Measurements from ENCODE around the gene PRKN.

The PRKN gene

DNA sequence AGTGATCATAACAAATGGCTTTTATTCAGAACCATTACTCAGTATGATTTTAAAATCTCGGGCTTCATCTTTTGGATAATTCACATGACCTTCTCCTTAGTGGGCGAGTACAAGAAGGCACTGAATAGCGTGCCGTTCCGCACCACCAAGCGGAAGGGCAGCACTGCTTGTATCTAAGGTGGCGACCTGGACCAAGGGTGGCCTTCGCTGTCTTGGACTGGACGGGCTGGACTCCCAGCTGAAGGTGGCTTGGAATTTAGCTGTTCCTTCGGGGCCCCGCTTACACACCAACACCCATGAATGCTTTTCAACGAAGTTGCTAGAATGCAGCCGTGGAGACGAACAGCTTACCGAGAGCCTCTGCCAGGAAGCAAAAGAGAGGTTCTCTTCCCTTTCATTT lies 1285.1 kb downstream of the PRKN start:
- Histone ChIP-seq H3K4me1 (ENCODE audit: control insufficient read depth in 1 of 2, insufficient read depth in 2 of 2, low read length in 2 of 2) (no peaks in the 10 kb centered on the region), H3K27me3 (ENCODE audit: low read depth, low read length) (no peaks in the 10 kb centered on the region)

DNA sequence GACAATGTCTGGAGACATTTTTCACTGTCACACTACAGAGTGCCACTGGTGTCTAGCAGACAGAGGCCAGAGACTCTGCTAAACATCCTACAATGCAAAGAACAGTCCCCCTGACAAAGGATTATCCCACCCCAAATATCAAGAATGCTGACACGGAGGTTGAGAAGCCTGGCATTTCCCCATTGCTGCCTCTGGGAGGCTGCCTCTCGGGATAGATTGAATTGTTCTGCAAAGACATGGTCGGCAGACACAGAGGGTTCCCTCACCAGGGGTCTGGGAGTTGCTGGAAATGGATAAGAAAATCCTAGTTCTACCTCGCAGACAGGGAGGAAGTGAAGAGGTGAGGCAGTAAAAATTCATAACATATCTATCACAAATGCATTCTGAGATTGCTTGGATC lies 1287.3 kb downstream of the PRKN start:
- no peak overlapping the region for H3K4me3 ChIP-seq (ENCODE audit: low read depth in 1 of 2, low read length in 2 of 2)
- peaks cover 0 to 2% of the 10 kb centered on the region in 2 donors for H3K4me1 ChIP-seq (ENCODE audit: control insufficient read depth in 1 of 2, insufficient read depth in 2 of 2, low read length in 2 of 2)
- no peaks in the 10 kb centered on the region for H3K27me3 ChIP-seq (ENCODE audit: low read depth, low read length)
- H3K9me3 ChIP-seq (ENCODE audit: control insufficient read depth in 1 of 2, low read length in 2 of 2): no peaks in the 10 kb centered on the region
- no peaks in the 10 kb centered on the region for H3K36me3 ChIP-seq (ENCODE audit: control insufficient read depth in 1 of 2, insufficient read depth in 2 of 2, low read length in 2 of 2)
- H3K27ac ChIP-seq (ENCODE audit: low read length): no peak overlapping the region

More for the DNA sequence above, 1285.1 kb downstream of the PRKN start:
- no peak overlapping the region for H3K4me3 ChIP-seq (ENCODE audit: low read depth in 1 of 2, low read length in 2 of 2)
- H3K27ac ChIP-seq (ENCODE audit: low read length): no peak overlapping the region
- no peaks in the 10 kb centered on the region for H3K9me3 ChIP-seq (ENCODE audit: control insufficient read depth in 1 of 2, low read length in 2 of 2)
- H3K36me3 ChIP-seq (ENCODE audit: control insufficient read depth in 1 of 2, insufficient read depth in 2 of 2, low read length in 2 of 2): no peaks in the 10 kb centered on the region

DNA sequence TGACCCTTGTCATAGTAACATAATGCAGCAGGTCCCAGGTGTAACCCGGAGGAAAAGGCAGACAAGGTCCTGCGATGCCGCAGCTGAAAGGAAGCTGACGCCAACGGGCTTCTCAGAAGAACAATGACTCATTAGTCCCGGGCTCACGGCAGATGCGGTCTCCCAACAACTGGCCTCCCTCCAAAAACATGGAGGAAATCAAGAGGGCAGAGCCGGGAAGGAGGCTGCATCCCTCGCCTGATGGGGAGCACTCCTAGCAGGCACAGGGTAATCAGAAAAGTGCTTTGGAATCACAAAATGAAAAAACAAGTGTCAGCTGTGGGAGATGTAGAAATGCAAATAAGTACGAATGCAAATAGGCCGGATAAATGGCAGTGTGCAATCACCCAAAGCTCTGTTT lies 1288.5 kb downstream of the PRKN start:
- no peaks in the 10 kb centered on the region for H3K27me3 ChIP-seq (ENCODE audit: low read depth, low read length)
- peak overlapping the region in 1 of 2 donors; percentile 17 for H3K4me3 ChIP-seq (ENCODE audit: low read depth in 1 of 2, low read length in 2 of 2)
- no peak overlapping the region for H3K27ac ChIP-seq (ENCODE audit: low read length)
- no peaks in the 10 kb centered on the region for H3K36me3 ChIP-seq (ENCODE audit: control insufficient read depth in 1 of 2, insufficient read depth in 2 of 2, low read length in 2 of 2)
- peaks cover 0 to 9% of the 10 kb centered on the region in 2 donors for H3K4me1 ChIP-seq (ENCODE audit: control insufficient read depth in 1 of 2, insufficient read depth in 2 of 2, low read length in 2 of 2)
- H3K9me3 ChIP-seq (ENCODE audit: control insufficient read depth in 1 of 2, low read length in 2 of 2): no peaks in the 10 kb centered on the region

DNA sequence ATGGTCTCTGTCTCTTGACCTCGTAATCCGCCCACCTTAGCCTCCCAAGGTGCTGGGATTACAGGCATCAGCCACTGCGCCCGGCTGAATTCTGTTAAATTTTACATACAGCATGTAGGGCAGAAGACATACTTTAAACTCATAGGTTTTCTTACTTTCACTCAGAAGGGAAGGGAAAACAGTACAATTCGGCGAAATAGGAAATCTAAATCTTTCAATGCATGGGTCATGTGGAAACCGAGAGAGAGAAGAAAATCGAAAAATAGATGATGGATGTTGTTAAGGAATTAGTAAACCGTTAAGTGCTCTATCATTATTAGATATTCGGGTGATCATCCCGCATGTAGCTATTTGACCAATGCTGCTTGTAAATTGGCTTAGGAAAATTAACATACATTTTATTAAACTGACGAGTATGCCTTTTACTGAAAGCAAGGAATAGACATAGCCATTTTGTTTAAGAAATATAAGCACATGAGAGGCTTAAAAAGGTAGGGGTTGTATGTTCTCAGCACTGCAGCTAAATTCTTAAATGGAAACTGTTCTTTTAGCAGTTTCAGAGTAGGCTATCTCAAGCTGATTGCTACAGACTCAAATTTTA lies 1289.0 kb downstream of the PRKN start:
- Histone ChIP-seq H3K36me3 (ENCODE audit: control insufficient read depth in 1 of 2, insufficient read depth in 2 of 2, low read length in 2 of 2) (no peaks in the 10 kb centered on the region), H3K27me3 (ENCODE audit: low read depth, low read length) (no peaks in the 10 kb centered on the region), H3K27ac (ENCODE audit: low read length) (no peak overlapping the region), H3K9me3 (ENCODE audit: control insufficient read depth in 1 of 2, low read length in 2 of 2) (no peaks in the 10 kb centered on the region), H3K4me3 (ENCODE audit: low read depth in 1 of 2, low read length in 2 of 2) (no peak overlapping the region), H3K4me1 (ENCODE audit: control insufficient read depth in 1 of 2, insufficient read depth in 2 of 2, low read length in 2 of 2) (peaks cover 0 to 9% of the 10 kb centered on the region in 2 donors)

DNA sequence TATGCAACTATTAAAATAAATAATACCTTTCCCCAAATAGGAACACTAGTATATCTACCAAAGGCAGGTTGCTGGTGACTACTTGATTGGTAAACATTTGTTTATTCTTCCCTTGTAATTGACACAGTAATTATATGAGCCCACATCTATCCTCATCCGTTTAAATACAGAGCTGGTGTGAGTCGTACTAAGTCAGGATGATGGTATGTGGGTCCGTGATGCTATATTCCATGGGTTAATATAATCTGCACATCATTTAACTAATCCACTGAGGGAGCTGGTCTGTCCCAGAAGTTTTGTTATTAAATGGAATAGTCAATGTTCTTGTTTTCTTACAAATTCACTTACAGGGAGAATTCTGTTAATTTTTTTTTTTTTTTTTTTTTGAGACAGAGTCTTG lies 1289.7 kb downstream of the PRKN start:
- Histone ChIP-seq H3K27me3 (ENCODE audit: low read depth, low read length) (no peaks in the 10 kb centered on the region), H3K9me3 (ENCODE audit: control insufficient read depth in 1 of 2, low read length in 2 of 2) (no peaks in the 10 kb centered on the region), H3K27ac (ENCODE audit: low read length) (no peak overlapping the region), H3K36me3 (ENCODE audit: control insufficient read depth in 1 of 2, insufficient read depth in 2 of 2, low read length in 2 of 2) (no peaks in the 10 kb centered on the region), H3K4me1 (ENCODE audit: control insufficient read depth in 1 of 2, insufficient read depth in 2 of 2, low read length in 2 of 2) (peaks cover 0 to 9% of the 10 kb centered on the region in 2 donors), H3K4me3 (ENCODE audit: low read depth in 1 of 2, low read length in 2 of 2) (no peak overlapping the region)

DNA sequence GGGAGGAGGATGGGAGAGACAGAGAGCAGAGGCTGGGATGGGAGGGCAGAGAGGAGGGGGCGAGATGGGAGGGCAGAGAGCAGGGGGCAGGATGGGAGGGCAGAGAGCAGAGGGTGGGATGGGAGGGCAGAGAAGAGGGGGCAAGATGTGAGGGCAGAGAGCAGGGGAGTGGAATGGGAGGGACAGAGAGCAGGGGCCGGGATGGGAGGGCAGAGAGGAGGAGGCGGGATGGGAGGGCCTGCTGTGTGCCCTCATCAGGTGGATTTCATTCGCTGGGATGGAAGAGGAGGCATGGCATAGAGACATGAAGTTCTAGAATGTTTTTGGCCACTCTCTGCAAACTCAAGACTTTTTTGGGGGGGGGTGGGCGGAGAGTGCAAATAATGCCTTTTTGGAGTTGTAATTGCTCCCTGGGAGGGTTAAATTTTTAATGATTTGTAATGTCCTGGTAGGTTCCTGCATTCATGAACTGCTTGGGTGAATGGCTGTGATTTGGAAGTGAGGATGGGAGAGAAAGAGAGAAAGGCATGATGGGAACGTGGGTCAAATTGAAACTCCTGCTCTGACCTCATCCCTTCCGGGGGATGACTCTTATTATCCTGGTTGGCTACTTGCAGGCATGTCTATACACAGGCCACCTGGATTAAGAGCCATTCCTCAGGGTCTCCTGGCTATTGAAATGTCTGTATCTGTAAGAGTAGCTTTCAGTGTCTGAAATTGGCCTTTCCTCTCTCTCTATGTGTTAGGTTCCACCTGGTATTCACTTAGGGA lies 1291.3 kb downstream of the PRKN start:
- H3K4me3 ChIP-seq (ENCODE audit: low read depth in 1 of 2, low read length in 2 of 2): no peak overlapping the region
- no peaks in the 10 kb centered on the region for H3K9me3 ChIP-seq (ENCODE audit: control insufficient read depth in 1 of 2, low read length in 2 of 2)
- no peaks in the 10 kb centered on the region for H3K27me3 ChIP-seq (ENCODE audit: low read depth, low read length)
- no peak overlapping the region for H3K27ac ChIP-seq (ENCODE audit: low read length)
- H3K36me3 ChIP-seq (ENCODE audit: control insufficient read depth in 1 of 2, insufficient read depth in 2 of 2, low read length in 2 of 2): no peaks in the 10 kb centered on the region
- H3K4me1 ChIP-seq (ENCODE audit: control insufficient read depth in 1 of 2, insufficient read depth in 2 of 2, low read length in 2 of 2): peaks cover 0 to 9% of the 10 kb centered on the region in 2 donors

DNA sequence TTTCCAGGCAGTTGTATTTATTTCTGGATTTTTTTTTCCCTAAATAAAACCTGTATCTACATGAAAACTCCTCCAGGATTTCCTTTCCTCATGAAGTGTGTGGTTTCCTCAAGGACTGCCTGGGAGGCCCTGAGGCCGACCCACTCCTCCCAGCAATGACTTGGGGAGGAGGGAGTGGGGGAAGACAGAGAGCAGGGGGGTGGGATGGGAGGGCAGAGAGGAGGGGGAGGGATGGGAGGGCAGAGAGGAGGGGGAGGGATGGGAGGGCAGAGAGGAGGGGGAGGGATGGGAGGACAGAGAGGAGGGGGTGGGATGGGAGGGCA lies 1291.9 kb downstream of the PRKN start:
- Histone ChIP-seq H3K4me1 (ENCODE audit: control insufficient read depth in 1 of 2, insufficient read depth in 2 of 2, low read length in 2 of 2) (peaks cover 0 to 9% of the 10 kb centered on the region in 2 donors), H3K9me3 (ENCODE audit: control insufficient read depth in 1 of 2, low read length in 2 of 2) (no peaks in the 10 kb centered on the region), H3K27me3 (ENCODE audit: low read depth, low read length) (no peaks in the 10 kb centered on the region), H3K36me3 (ENCODE audit: control insufficient read depth in 1 of 2, insufficient read depth in 2 of 2, low read length in 2 of 2) (no peaks in the 10 kb centered on the region), H3K4me3 (ENCODE audit: low read depth in 1 of 2, low read length in 2 of 2) (no peak overlapping the region), H3K27ac (ENCODE audit: low read length) (no peak overlapping the region)

DNA sequence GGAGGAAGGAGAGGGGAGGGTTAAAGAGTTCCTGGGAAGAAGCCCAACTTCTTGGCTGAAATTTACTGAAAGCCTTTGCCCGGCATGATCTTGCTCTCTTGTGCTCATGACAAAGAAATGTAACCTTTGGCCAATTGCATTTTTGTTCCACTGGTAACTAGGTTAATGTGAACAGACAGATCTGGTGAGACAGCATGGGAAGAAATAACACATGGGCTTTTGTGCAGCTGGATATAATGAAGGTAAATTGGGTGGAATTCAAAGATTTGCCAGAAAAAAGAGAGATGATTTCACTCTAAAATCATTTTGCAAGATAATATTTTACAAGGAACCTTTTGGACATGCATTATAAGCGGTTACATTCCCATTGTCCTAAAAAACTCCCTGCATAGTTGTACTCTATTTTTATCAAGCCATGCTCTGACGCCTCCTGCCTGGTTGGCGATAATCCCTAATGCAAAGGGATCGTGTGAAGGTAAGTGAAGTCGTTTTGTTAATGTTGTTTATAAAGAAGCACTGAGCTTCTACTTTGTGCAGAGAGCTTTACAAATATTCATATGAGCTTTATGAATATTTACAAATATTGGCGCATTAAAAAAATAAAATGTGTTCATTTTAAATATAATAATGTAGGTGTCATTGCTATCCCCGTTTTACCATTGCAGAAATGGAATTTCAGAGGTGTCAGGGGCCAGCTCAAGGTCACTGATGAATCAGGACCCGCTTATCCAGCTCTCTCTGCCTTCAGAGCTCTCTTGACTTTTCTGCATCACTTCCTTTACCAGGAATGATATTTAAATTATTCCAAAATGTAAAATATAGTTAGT lies 1292.4 kb downstream of the PRKN start:
- H3K36me3 ChIP-seq (ENCODE audit: control insufficient read depth in 1 of 2, insufficient read depth in 2 of 2, low read length in 2 of 2): no peaks in the 10 kb centered on the region
- peaks cover 0 to 9% of the 10 kb centered on the region in 2 donors for H3K4me1 ChIP-seq (ENCODE audit: control insufficient read depth in 1 of 2, insufficient read depth in 2 of 2, low read length in 2 of 2)

DNA sequence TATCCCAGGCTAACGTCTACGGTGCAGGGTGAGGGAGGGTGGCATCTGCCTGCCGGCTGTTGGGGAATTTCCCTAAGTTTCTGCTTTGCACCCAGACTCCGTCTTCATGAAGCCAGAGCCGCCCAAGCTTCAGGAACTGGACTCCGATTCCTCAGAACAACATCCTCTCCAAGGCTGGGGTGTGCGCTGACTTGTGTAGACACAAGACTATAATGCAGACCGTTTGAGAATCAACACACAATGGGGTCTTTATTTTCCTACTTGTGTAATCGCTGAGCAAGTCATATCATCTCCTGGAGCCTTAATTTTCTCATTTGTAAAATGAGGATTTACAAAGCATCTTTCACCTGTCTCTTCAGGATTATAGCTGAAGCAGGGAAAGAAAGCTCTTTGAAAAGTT lies 1293.2 kb downstream of the PRKN start:
- no peaks in the 10 kb centered on the region for H3K9me3 ChIP-seq (ENCODE audit: control insufficient read depth in 1 of 2, low read length in 2 of 2)
- no peak overlapping the region for H3K27ac ChIP-seq (ENCODE audit: low read length)
- no peaks in the 10 kb centered on the region for H3K36me3 ChIP-seq (ENCODE audit: control insufficient read depth in 1 of 2, insufficient read depth in 2 of 2, low read length in 2 of 2)
- peaks cover 0 to 9% of the 10 kb centered on the region in 2 donors for H3K4me1 ChIP-seq (ENCODE audit: control insufficient read depth in 1 of 2, insufficient read depth in 2 of 2, low read length in 2 of 2)
- H3K4me3 ChIP-seq (ENCODE audit: low read depth in 1 of 2, low read length in 2 of 2): peak overlapping the region in 1 of 2 donors; percentile 22
- no peaks in the 10 kb centered on the region for H3K27me3 ChIP-seq (ENCODE audit: low read depth, low read length)

More for the DNA sequence above, 1292.4 kb downstream of the PRKN start:
- H3K9me3 ChIP-seq (ENCODE audit: control insufficient read depth in 1 of 2, low read length in 2 of 2): no peaks in the 10 kb centered on the region
- no peak overlapping the region for H3K27ac ChIP-seq (ENCODE audit: low read length)
- peak overlapping the region; percentile 21 to 22 for H3K4me3 ChIP-seq (ENCODE audit: low read depth in 1 of 2, low read length in 2 of 2)
- no peaks in the 10 kb centered on the region for H3K27me3 ChIP-seq (ENCODE audit: low read depth, low read length)

DNA sequence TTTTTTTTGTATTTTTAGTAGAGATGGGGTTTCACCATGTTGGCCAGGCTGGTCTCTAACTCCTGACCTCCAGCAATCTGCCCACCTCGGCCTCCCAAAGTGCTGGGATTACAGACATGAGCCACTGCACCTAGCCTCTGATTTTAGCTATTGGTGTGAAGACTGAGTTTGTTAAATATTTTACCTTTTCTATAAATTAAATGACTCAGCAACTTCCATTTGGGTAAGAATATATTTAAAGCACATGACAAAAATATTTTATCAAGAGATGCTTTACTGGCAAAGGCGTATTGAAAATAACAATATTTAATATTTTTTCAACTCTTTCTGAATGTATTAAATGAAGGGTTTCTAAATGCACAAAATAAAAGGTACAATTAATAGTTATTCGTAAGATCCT lies 1295.0 kb downstream of the PRKN start:
- peaks cover 0 to 9% of the 10 kb centered on the region in 2 donors for H3K4me1 ChIP-seq (ENCODE audit: control insufficient read depth in 1 of 2, insufficient read depth in 2 of 2, low read length in 2 of 2)
- no peak overlapping the region for H3K27ac ChIP-seq (ENCODE audit: low read length)
- no peaks in the 10 kb centered on the region for H3K9me3 ChIP-seq (ENCODE audit: control insufficient read depth in 1 of 2, low read length in 2 of 2)
- no peaks in the 10 kb centered on the region for H3K27me3 ChIP-seq (ENCODE audit: low read depth, low read length)
- no peak overlapping the region for H3K4me3 ChIP-seq (ENCODE audit: low read depth in 1 of 2, low read length in 2 of 2)
- no peaks in the 10 kb centered on the region for H3K36me3 ChIP-seq (ENCODE audit: control insufficient read depth in 1 of 2, insufficient read depth in 2 of 2, low read length in 2 of 2)

DNA sequence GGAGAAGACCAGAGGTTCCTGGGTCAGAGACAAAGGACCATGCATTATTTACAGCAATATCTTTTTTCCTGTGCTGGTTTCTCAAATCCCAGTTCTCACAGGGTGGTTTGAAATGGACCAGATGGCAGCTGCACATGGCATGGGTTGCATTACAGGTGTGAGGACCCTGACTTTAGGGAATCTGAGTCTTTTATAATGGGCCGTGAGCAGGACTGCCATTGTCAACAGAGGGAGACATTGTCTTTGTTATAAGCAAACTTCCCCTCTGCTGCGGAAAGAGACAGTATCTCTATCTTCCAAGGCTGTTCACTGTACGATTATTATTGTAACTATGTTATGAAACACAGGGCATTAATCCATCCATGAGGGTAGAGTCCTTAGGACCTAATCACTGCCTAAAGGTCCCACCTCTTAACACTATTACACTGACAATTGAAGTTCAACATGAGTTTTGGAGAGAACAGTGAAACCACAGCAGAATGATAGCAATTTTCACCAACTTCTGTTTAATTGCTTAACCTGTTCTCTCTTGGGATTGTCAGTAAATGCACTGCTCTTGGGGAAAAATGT lies 1297.6 kb downstream of the PRKN start:
- no peaks in the 10 kb centered on the region for H3K36me3 ChIP-seq (ENCODE audit: control insufficient read depth in 1 of 2, insufficient read depth in 2 of 2, low read length in 2 of 2)
- H3K9me3 ChIP-seq (ENCODE audit: control insufficient read depth in 1 of 2, low read length in 2 of 2): no peaks in the 10 kb centered on the region
- H3K4me1 ChIP-seq (ENCODE audit: control insufficient read depth in 1 of 2, insufficient read depth in 2 of 2, low read length in 2 of 2): peaks cover 0 to 3% of the 10 kb centered on the region in 2 donors
- no peak overlapping the region for H3K4me3 ChIP-seq (ENCODE audit: low read depth in 1 of 2, low read length in 2 of 2)
- no peak overlapping the region for H3K27ac ChIP-seq (ENCODE audit: low read length)
- no peaks in the 10 kb centered on the region for H3K27me3 ChIP-seq (ENCODE audit: low read depth, low read length)
